Measurements from ENCODE around the gene ARID1A.

The ARID1A gene

GRCh38 chr1:26789931-26790330, 94.1 kb downstream of the ARID1A start:
- Histone ChIP-seq H3K9ac (ENCODE audit: low read depth, low read length) (no peak overlapping the region), H2AFZ (ENCODE audit: low read depth, low read length) (no peak overlapping the region), H3K9me3 (ENCODE audit: insufficient read depth, low read length, severe bottlenecking) (no peaks in the 10 kb centered on the region), H3K36me3 (ENCODE audit: insufficient read depth, low read length) (no peaks in the 10 kb centered on the region), H3K4me1 (ENCODE audit: insufficient read depth, low read length) (peaks cover 42% of the 10 kb centered on the region), H3K27ac (ENCODE audit: low read length) (no peak overlapping the region), H3K79me2 (ENCODE audit: insufficient read depth, low read length) (peaks cover 9% of the 10 kb centered on the region), H3K4me2 (ENCODE audit: insufficient read depth, low read length) (no peak overlapping the region), H3K27me3 (ENCODE audit: insufficient read depth, low read length, poor library complexity) (no peaks in the 10 kb centered on the region), H4K20me1 (ENCODE audit: insufficient read depth, low read length) (no peaks in the 10 kb centered on the region), H3K4me3 (ENCODE audit: low read depth in 1 of 2, low read length in 2 of 2) (no peak overlapping the region)
- ATAC-seq (ENCODE audit: insufficient read depth, low read depth), result no peak
- TF ChIP-seq CTCF (IDR thresholded peaks at IDR 0.05; ENCODE audit: borderline replicate concordance, extremely low read depth, low read length, poor library complexity, severe bottlenecking) (no peak), EZH2 (IDR thresholded peaks at IDR 0.05; ENCODE audit: borderline replicate concordance, low read depth, low read length, severe bottlenecking) (no peak)
- no peak for DNase-seq

- Histone ChIP-seq H3K4me2 (ENCODE audit: insufficient read depth, low read length) (no peak overlapping the region), H3K27ac (ENCODE audit: low read length) (no peak overlapping the region), H3K36me3 (ENCODE audit: insufficient read depth, low read length) (no peaks in the 10 kb centered on the region), H3K9me3 (ENCODE audit: insufficient read depth, low read length, severe bottlenecking) (no peaks in the 10 kb centered on the region), H3K27me3 (ENCODE audit: insufficient read depth, low read length, poor library complexity) (no peaks in the 10 kb centered on the region), H3K4me1 (ENCODE audit: insufficient read depth, low read length) (peaks cover 36% of the 10 kb centered on the region), H3K79me2 (ENCODE audit: insufficient read depth, low read length) (peaks cover 9% of the 10 kb centered on the region), H4K20me1 (ENCODE audit: insufficient read depth, low read length) (no peaks in the 10 kb centered on the region), H2AFZ (ENCODE audit: low read depth, low read length) (no peak overlapping the region), H3K9ac (ENCODE audit: low read depth, low read length) (no peak overlapping the region), H3K4me3 (ENCODE audit: low read depth in 1 of 2, low read length in 2 of 2) (no peak overlapping the region)
- ATAC-seq (ENCODE audit: insufficient read depth, low read depth), result no peak
- DNase-seq, result no peak
- no peak for TF ChIP-seq CTCF (IDR thresholded peaks at IDR 0.05; ENCODE audit: borderline replicate concordance, extremely low read depth, low read length, poor library complexity, severe bottlenecking)
- TF ChIP-seq EZH2 (IDR thresholded peaks at IDR 0.05; ENCODE audit: borderline replicate concordance, low read depth, low read length, severe bottlenecking), result no peak
Measured at GRCh38 chr1:26790551-26790953, 94.7 kb downstream of the ARID1A start.

- H3K36me3 ChIP-seq (ENCODE audit: insufficient read depth, low read length), result no peaks in the 10 kb centered on the region
- no peak for TF ChIP-seq CTCF (IDR thresholded peaks at IDR 0.05; ENCODE audit: borderline replicate concordance, extremely low read depth, low read length, poor library complexity, severe bottlenecking)
- TF ChIP-seq EZH2 (IDR thresholded peaks at IDR 0.05; ENCODE audit: borderline replicate concordance, low read depth, low read length, severe bottlenecking), result no peak
- no peak overlapping the region for H3K9ac ChIP-seq (ENCODE audit: low read depth, low read length)
- H3K27ac ChIP-seq (ENCODE audit: low read length), result no peak overlapping the region
- H3K9me3 ChIP-seq (ENCODE audit: insufficient read depth, low read length, severe bottlenecking), result no peaks in the 10 kb centered on the region
- no peak overlapping the region for H3K4me2 ChIP-seq (ENCODE audit: insufficient read depth, low read length)
- peaks cover 30% of the 10 kb centered on the region for H3K4me1 ChIP-seq (ENCODE audit: insufficient read depth, low read length)
- no peaks in the 10 kb centered on the region for H3K27me3 ChIP-seq (ENCODE audit: insufficient read depth, low read length, poor library complexity)
- no peak overlapping the region for H3K4me3 ChIP-seq (ENCODE audit: low read depth in 1 of 2, low read length in 2 of 2)
- DNase-seq (no peak), ATAC-seq (ENCODE audit: insufficient read depth, low read depth) (no peak)
- H2AFZ ChIP-seq (ENCODE audit: low read depth, low read length), result no peak overlapping the region
- no peaks in the 10 kb centered on the region for H4K20me1 ChIP-seq (ENCODE audit: insufficient read depth, low read length)
- H3K79me2 ChIP-seq (ENCODE audit: insufficient read depth, low read length), result peaks cover 9% of the 10 kb centered on the region
Measured at GRCh38 chr1:26791148-26791547, 95.3 kb downstream of the ARID1A start.

GRCh38 chr1:26791626-26792025, 95.8 kb downstream of the ARID1A start:
- DNase-seq (no peak), ATAC-seq (ENCODE audit: insufficient read depth, low read depth) (no peak)
- no peaks in the 10 kb centered on the region for H3K9me3 ChIP-seq (ENCODE audit: insufficient read depth, low read length, severe bottlenecking)
- peaks cover 25% of the 10 kb centered on the region for H3K4me1 ChIP-seq (ENCODE audit: insufficient read depth, low read length)
- H3K27ac ChIP-seq (ENCODE audit: low read length), result no peak overlapping the region
- no peaks in the 10 kb centered on the region for H3K27me3 ChIP-seq (ENCODE audit: insufficient read depth, low read length, poor library complexity)
- TF ChIP-seq CTCF (IDR thresholded peaks at IDR 0.05; ENCODE audit: borderline replicate concordance, extremely low read depth, low read length, poor library complexity, severe bottlenecking) (no peak), EZH2 (IDR thresholded peaks at IDR 0.05; ENCODE audit: borderline replicate concordance, low read depth, low read length, severe bottlenecking) (no peak)
- H3K36me3 ChIP-seq (ENCODE audit: insufficient read depth, low read length), result no peaks in the 10 kb centered on the region
- H3K4me3 ChIP-seq (ENCODE audit: low read depth in 1 of 2, low read length in 2 of 2), result no peak overlapping the region
- no peak overlapping the region for H3K4me2 ChIP-seq (ENCODE audit: insufficient read depth, low read length)
- H3K9ac ChIP-seq (ENCODE audit: low read depth, low read length), result no peak overlapping the region
- no peak overlapping the region for H2AFZ ChIP-seq (ENCODE audit: low read depth, low read length)
- H4K20me1 ChIP-seq (ENCODE audit: insufficient read depth, low read length), result no peaks in the 10 kb centered on the region
- H3K79me2 ChIP-seq (ENCODE audit: insufficient read depth, low read length), result peaks cover 9% of the 10 kb centered on the region
